Transverse colon (tissue), 4 donors: ENCODE results near the gene RBM23.

Experiments used
- CTCF ChIP-seq, 5 experiments: fragments of 200-600 bp in 3 of 5; fragments of 450-650 bp in 2 of 5; sonication (generic) in 3 of 5; IDR thresholded peaks; 1 replicate in 2 of 5; 2 replicates in 3 of 5; pipeline ENCODE4 v1.5.1; 2016 to 2017; ENCODE audit warnings: antibody characterized with exemption in 5 of 5, inconsistent platforms in 3 of 5, mild to moderate bottlenecking in 2 of 5, moderate library complexity in 1 of 5
- POLR2AphosphoS5 ChIP-seq, 3 donors: sonication (generic); formaldehyde crosslinking; IDR thresholded peaks; one replicate each; pipeline ENCODE4 v1.6.1; 2016; ENCODE audit warnings: antibody characterized with exemption in 3 of 3

DNA sequence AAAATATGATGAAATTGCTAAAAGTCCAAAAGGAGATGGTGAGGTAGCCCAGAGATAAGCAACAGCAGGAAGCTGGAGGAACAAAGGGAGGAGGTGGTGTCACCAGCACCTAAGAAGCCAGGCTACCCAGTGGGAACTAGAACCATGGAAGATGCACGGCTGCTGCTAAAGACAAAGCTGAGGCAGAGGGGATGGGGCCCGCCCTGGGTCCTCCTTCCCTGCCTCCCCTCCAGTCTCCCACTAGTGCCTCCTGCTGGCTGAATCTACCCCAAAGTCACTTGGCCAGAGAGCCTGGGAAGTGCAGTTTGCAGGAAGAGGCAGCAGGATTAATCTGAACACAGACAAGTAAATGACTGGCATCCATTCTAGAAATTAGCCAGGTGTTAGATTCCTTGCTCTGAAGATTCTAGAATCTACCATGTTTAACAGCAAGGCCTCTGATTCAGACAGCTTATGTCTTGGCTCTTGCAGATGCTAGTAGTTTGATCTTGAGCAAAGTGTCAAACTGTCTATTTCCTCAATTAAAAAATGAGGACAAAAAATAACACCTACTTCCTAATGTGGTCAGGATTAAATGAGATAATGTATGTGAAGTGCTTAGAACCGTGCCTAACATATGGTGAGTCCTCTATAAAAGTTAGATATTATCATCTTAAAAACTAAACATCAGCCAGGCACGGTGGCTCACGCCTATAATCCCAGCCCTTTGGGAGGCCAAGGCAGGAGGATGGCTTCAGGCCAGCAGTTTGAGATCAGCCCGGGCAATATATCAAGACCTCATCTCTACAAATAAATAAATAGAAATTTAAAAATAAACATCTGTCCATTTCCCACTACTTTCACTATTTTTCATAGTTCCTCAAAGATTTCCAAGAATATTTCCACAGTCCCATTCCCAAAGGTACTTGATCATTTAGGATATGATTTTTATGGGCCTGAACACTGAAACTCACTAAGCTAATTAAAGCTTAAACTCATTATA, 53.2 kb downstream of the RBM23 start:
- TF ChIP-seq CTCF (IDR thresholded peaks at IDR 0.05) (no peak), POLR2AphosphoS5 (IDR thresholded peaks at IDR 0.05) (no peak)
